Measurements from ENCODE around the gene WDR72. TPM values are rescaled to one million over a fixed set of nuclear protein-coding genes. Genes with fewer than 3 reads are reported as not detected.

Gene WDR72
- total RNA-seq, 4 donors from 2014 or later = 87.7 to 110 (median 98.6) TPM

- no peaks in the 10 kb centered on the region for H3K27me3 ChIP-seq
- TF ChIP-seq POLR2A (IDR thresholded peaks at IDR 0.05) = no peak
- TF ChIP-seq, protein P1, sequence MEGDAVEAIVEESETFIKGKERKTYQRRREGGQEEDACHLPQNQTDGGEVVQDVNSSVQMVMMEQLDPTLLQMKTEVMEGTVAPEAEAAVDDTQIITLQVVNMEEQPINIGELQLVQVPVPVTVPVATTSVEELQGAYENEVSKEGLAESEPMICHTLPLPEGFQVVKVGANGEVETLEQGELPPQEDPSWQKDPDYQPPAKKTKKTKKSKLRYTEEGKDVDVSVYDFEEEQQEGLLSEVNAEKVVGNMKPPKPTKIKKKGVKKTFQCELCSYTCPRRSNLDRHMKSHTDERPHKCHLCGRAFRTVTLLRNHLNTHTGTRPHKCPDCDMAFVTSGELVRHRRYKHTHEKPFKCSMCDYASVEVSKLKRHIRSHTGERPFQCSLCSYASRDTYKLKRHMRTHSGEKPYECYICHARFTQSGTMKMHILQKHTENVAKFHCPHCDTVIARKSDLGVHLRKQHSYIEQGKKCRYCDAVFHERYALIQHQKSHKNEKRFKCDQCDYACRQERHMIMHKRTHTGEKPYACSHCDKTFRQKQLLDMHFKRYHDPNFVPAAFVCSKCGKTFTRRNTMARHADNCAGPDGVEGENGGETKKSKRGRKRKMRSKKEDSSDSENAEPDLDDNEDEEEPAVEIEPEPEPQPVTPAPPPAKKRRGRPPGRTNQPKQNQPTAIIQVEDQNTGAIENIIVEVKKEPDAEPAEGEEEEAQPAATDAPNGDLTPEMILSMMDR (IDR thresholded peaks at IDR 0.05) = peak in 2 of 6 experiments; percentile 29 to 35
- H3K36me3 ChIP-seq = peaks cover 0 to 3% of the 10 kb centered on the region in 2 donors
- intact Hi-C loops (cut with DNase I) = no loop called here
- H3K9me3 ChIP-seq = no peaks in the 10 kb centered on the region
- no peak overlapping the region for H3K27ac ChIP-seq
- no peaks in the 10 kb centered on the region for H3K4me1 ChIP-seq
- no peak for DNase-seq
- no peak overlapping the region for H3K4me3 ChIP-seq (replicated peaks in 1 of 3)
- whole genome bisulfite sequencing, 2 donors = 45 to 50% methylated on average over 3 of the region's 3 CpGs
Observed at GRCh38 chr15:53716909-53717876, 42.3 kb downstream of the WDR72 start.

GRCh38 chr15:53713218-53713617 lies 46.2 kb downstream of the WDR72 start:
- Histone ChIP-seq H3K4me3 (replicated peaks in 1 of 3) (no peak overlapping the region), H3K36me3 (peaks cover 0 to 6% of the 10 kb centered on the region in 2 donors), H3K4me1 (no peaks in the 10 kb centered on the region), H3K27me3 (no peaks in the 10 kb centered on the region), H3K27ac (no peak overlapping the region), H3K9me3 (no peaks in the 10 kb centered on the region)
- TF ChIP-seq, protein P1 (IDR thresholded peaks at IDR 0.05) = no peak
- TF ChIP-seq POLR2A (IDR thresholded peaks at IDR 0.05) = no peak
- intact Hi-C loops (cut with DNase I) = no loop called here
- DNase-seq = no peak
- WGBS, 2 donors = 95 to 97% methylated on average over 6 of the region's 6 CpGs

DNA sequence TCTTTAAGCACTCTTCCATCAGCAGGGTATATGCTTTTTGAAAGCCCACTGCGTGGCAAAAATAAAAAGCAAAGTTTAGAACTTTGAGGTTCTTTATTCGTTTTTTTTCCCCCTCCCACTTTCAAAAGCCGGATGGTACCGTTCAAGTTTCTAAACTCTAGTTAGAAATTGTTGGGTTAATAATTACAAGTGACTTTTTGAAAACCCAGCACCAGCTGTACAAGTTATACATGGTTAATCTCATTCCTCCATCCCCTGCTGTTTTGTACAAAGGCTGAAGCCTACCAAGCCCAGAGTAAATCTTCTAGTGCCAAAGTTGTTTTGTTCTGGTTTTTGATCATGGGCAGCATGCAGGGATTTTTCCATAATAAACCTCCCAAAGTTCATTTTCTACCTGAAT lies 48.6 kb downstream of the WDR72 start:
- TF ChIP-seq POLR2A (IDR thresholded peaks at IDR 0.05) = no peak
- TF ChIP-seq, protein P1 (IDR thresholded peaks at IDR 0.05) = no peak
- Histone ChIP-seq H3K4me1 (no peaks in the 10 kb centered on the region), H3K9me3 (no peaks in the 10 kb centered on the region), H3K4me3 (replicated peaks in 1 of 3) (no peak overlapping the region), H3K36me3 (peaks cover 0 to 6% of the 10 kb centered on the region in 2 donors), H3K27ac (no peak overlapping the region), H3K27me3 (no peaks in the 10 kb centered on the region)
- 75 to 78% methylated on average over 4 of the region's 4 CpGs for WGBS, 2 donors
- DNase-seq = no peak
- intact Hi-C loops (cut with DNase I) = no loop called here

DNA sequence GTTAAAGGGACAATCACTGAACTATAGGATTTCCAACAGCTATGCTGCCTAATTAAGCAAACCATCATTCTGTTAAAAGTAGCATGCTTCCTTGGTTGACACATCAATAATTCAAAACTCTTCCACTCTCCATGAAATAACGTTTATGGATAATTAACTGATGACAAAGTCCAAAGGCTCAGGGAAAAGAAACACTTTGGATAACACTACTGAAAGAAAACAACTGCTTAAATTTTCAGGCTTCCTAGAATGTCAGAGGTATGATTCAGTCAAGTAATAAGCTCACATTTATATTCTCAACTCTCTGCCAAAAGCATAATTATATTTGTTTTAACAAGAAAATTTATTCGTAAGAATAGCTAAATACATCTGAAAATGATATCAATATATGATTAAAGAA lies 49.6 kb downstream of the WDR72 start:
- TF ChIP-seq, protein P1 (IDR thresholded peaks at IDR 0.05) = no peak
- TF ChIP-seq POLR2A (IDR thresholded peaks at IDR 0.05) = no peak
- intact Hi-C loops (cut with DNase I) = no loop called here
- Histone ChIP-seq H3K27me3 (no peaks in the 10 kb centered on the region), H3K36me3 (peaks cover 0 to 10% of the 10 kb centered on the region in 2 donors), H3K9me3 (no peaks in the 10 kb centered on the region), H3K4me1 (no peaks in the 10 kb centered on the region), H3K27ac (no peak overlapping the region), H3K4me3 (replicated peaks in 1 of 3) (no peak overlapping the region)
- no peak for DNase-seq
- 65 to 68% methylated on average over 2 of the region's 2 CpGs for WGBS, 2 donors

DNA sequence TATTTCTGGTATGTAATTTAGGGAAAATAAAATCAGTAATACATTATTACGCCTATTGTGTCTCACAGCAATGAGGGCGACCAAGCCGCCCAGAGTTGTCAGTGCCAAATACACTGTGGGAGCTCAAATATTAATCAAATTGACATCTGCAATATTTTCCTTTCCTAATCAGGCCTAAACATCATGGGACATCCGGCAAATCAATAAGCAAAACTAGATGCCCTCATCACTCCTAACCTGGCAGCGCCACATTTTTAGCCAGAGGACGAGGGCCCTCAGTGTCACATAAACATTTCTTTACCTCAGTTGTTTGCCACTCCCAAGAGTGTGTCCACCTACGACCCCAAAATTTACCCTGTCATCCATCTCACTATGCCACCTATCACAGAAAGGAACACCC lies 64.1 kb downstream of the WDR72 start:
- no peak for TF ChIP-seq POLR2A (IDR thresholded peaks at IDR 0.05)
- TF ChIP-seq, protein P1 (IDR thresholded peaks at IDR 0.05) = no peak
- H3K27me3 ChIP-seq = no peaks in the 10 kb centered on the region
- intact Hi-C loops (cut with DNase I) = no loop called here
- 78 to 89% methylated on average over 7 of the region's 7 CpGs for WGBS, 2 donors
- H3K27ac ChIP-seq = peak overlapping the region in 2 of 3 donors; percentile 12 to 89
- DNase-seq = no peak
- peaks cover 8 to 16% of the 10 kb centered on the region in 2 donors for H3K4me1 ChIP-seq
- H3K9me3 ChIP-seq = no peaks in the 10 kb centered on the region
- H3K4me3 ChIP-seq (replicated peaks in 1 of 3) = no peak overlapping the region
- H3K36me3 ChIP-seq = peaks cover 0 to 3% of the 10 kb centered on the region in 2 donors
